Trophoblast cell (in vitro differentiated cells and primary cell): Measurements from ENCODE around the gene EHF.
"Not testable (repeated sequence)": the region's sequence is repeated elsewhere in the genome, so short reads cannot be mapped to it uniquely, and the experiment has no call there.

Source experiments
- DNase-seq, 2 donors: peaks; one replicate each; pipeline ENCODE4 v3.0.0-alpha.2; 2016
- H2AFZ ChIP-seq: 2 replicates; pipeline ENCODE4 v1.6.1; 2013; ENCODE audit warnings: low read length, moderate library complexity, mild to moderate bottlenecking; ENCODE audit not compliant: insufficient read depth, poor library complexity
- H2AK5ac ChIP-seq: 2 replicates; pipeline ENCODE4 v1.6.1; 2013; ENCODE audit warnings: mild to moderate bottlenecking, low read length
- H2BK120ac ChIP-seq: 2 replicates; pipeline ENCODE4 v1.6.1; 2013; ENCODE audit warnings: low read length, mild to moderate bottlenecking, moderate library complexity; ENCODE audit not compliant: insufficient read depth, poor library complexity
- H2BK12ac ChIP-seq: 2 replicates; pipeline ENCODE4 v1.6.1; 2013; ENCODE audit warnings: mild to moderate bottlenecking, low read length, moderate library complexity
- H2BK5ac ChIP-seq: 2 replicates; pipeline ENCODE4 v1.6.1; 2013; ENCODE audit warnings: low read length, low read depth, moderate library complexity, mild to moderate bottlenecking; ENCODE audit not compliant: poor library complexity
- H3K14ac ChIP-seq: 2 replicates; pipeline ENCODE4 v1.6.1; 2013; ENCODE audit warnings: mild to moderate bottlenecking, low read length
- H3K18ac ChIP-seq: 2 replicates; pipeline ENCODE4 v1.6.1; 2013; ENCODE audit warnings: mild to moderate bottlenecking, low read length
- H3K23ac ChIP-seq: 2 replicates; pipeline ENCODE4 v1.6.1; 2013; ENCODE audit warnings: low read length
- H3K27ac ChIP-seq: 2 replicates; pipeline ENCODE4 v1.5.1; 2013; ENCODE audit warnings: low read depth, mild to moderate bottlenecking, inconsistent platforms, low read length, moderate library complexity
- H3K27me3 ChIP-seq: 2 replicates; pipeline ENCODE4 v1.6.1; 2013; ENCODE audit warnings: inconsistent platforms, mild to moderate bottlenecking, low read length, moderate library complexity; ENCODE audit not compliant: insufficient read depth
- H3K36me3 ChIP-seq, 2 experiments: 1 replicate in 1 of 2; 2 replicates in 1 of 2; pipeline ENCODE4 v1.6.1; 2013; ENCODE audit warnings: low read length in 2 of 2, mild to moderate bottlenecking in 2 of 2, moderate library complexity in 1 of 2; ENCODE audit not compliant: insufficient read depth in 2 of 2, control insufficient read depth in 1 of 2
- H3K4ac ChIP-seq: 2 replicates; pipeline ENCODE4 v1.6.1; 2013; ENCODE audit warnings: low read depth, mild to moderate bottlenecking, low read length, moderate library complexity
- H3K4me1 ChIP-seq, 2 experiments: 1 replicate in 1 of 2; 2 replicates in 1 of 2; pipeline ENCODE4 v1.6.1; 2013; ENCODE audit warnings: low read length in 2 of 2, mild to moderate bottlenecking in 2 of 2, moderate library complexity in 1 of 2; ENCODE audit not compliant: insufficient read depth in 2 of 2, control insufficient read depth in 1 of 2
- H3K4me2 ChIP-seq: 2 replicates; pipeline ENCODE4 v1.6.1; 2013; ENCODE audit warnings: inconsistent platforms, mild to moderate bottlenecking, low read length, moderate library complexity
- H3K4me3 ChIP-seq: 2 replicates; pipeline ENCODE4 v1.5.1; 2013; ENCODE audit warnings: mild to moderate bottlenecking, low read depth, low read length, inconsistent platforms
- H3K79me1 ChIP-seq: one replicate; pipeline ENCODE4 v1.6.1; 2013; ENCODE audit warnings: low read length
- H3K79me2 ChIP-seq: 2 replicates; pipeline ENCODE4 v1.6.1; 2013; ENCODE audit warnings: low read length, mild to moderate bottlenecking; ENCODE audit not compliant: control insufficient read depth, insufficient read depth, poor library complexity
- H3K9ac ChIP-seq: 2 replicates; pipeline ENCODE4 v1.6.1; 2013; ENCODE audit warnings: mild to moderate bottlenecking, low read length
- H3K9me3 ChIP-seq: 2 replicates; pipeline ENCODE4 v1.6.1; 2013; ENCODE audit warnings: low read depth, mild to moderate bottlenecking, control low read depth, inconsistent platforms, low read length; ENCODE audit not compliant: insufficient read depth
- H4K12ac ChIP-seq: 2 replicates; pipeline ENCODE4 v1.6.1; 2013; ENCODE audit warnings: low read depth, mild to moderate bottlenecking, low read length, moderate library complexity
- H4K8ac ChIP-seq: 2 replicates; pipeline ENCODE4 v1.6.1; 2013; ENCODE audit warnings: low read depth, mild to moderate bottlenecking, low read length, moderate library complexity
- H4K91ac ChIP-seq: one replicate; pipeline ENCODE4 v1.6.1; 2013; ENCODE audit warnings: low read depth, mild to moderate bottlenecking, low read length, moderate library complexity
- WGBS: extraction: QIAGEN DNeasy Blood & Tissue Kit; methylation state at CpG from one replicate; pipeline ENCODE4 v1.1.7; 2013; ENCODE audit warnings: missing lambda C conversion rate; ENCODE audit not compliant: insufficient read length, insufficient coverage; ENCODE audit errors: extremely low coverage; 5-methylcytosine and 5-hydroxymethylcytosine counted together

The EHF gene

GRCh38 chr11:34685864-34686263, 65.0 kb downstream of the EHF start:
- no peaks in the 10 kb centered on the region for H3K27me3 ChIP-seq
- no peaks in the 10 kb centered on the region for H3K36me3 ChIP-seq
- H2BK120ac ChIP-seq: no peak overlapping the region
- H4K91ac ChIP-seq: no peak overlapping the region
- no CpG with 5 or more reads among the region's 2 CpGs for WGBS
- H3K4me2 ChIP-seq: no peak overlapping the region
- H3K79me2 ChIP-seq: no peaks in the 10 kb centered on the region
- no peak overlapping the region for H3K9ac ChIP-seq
- no peak overlapping the region for H2BK5ac ChIP-seq
- H3K4me3 ChIP-seq: no peak overlapping the region
- H2AK5ac ChIP-seq: no peak overlapping the region
- no peak overlapping the region for H4K8ac ChIP-seq
- DNase-seq: peak in 1 of 2 donors; percentile 9
- no peak overlapping the region for H3K14ac ChIP-seq
- no peak overlapping the region for H4K12ac ChIP-seq
- H3K9me3 ChIP-seq: no peaks in the 10 kb centered on the region
- no peak overlapping the region for H2BK12ac ChIP-seq
- H3K23ac ChIP-seq: no peak overlapping the region
- no peak overlapping the region for H3K27ac ChIP-seq
- H3K4ac ChIP-seq: no peak overlapping the region
- H3K79me1 ChIP-seq: no peaks in the 10 kb centered on the region
- no peak overlapping the region for H2AFZ ChIP-seq
- H3K18ac ChIP-seq: no peak overlapping the region
- peaks cover 9% of the 10 kb centered on the region in 2 experiments for H3K4me1 ChIP-seq

- H3K9ac ChIP-seq, H3K4me1 ChIP-seq, H3K4me3 ChIP-seq, H3K79me2 ChIP-seq, H3K4ac ChIP-seq, H3K4me2 ChIP-seq, H2AFZ ChIP-seq, H3K18ac ChIP-seq, H2BK12ac ChIP-seq, H3K36me3 ChIP-seq, H3K9me3 ChIP-seq, H4K91ac ChIP-seq, H4K12ac ChIP-seq, H3K27ac ChIP-seq, H2BK5ac ChIP-seq, H3K14ac ChIP-seq, H3K27me3 ChIP-seq, H3K23ac ChIP-seq, H3K79me1 ChIP-seq, DNase-seq, H2BK120ac ChIP-seq, H2AK5ac ChIP-seq, H4K8ac ChIP-seq: not testable (repeated sequence)
- WGBS: no CpG with 5 or more reads among the region's 26 CpGs
Measured at GRCh38 chr11:34692299-34692698, 71.4 kb downstream of the EHF start.

GRCh38 chr11:34696862-34697261, 76.0 kb downstream of the EHF start:
- Histone ChIP-seq H2BK5ac (no peak overlapping the region), H4K12ac (no peak overlapping the region), H2BK12ac (no peak overlapping the region), H3K9me3 (peaks cover 8% of the 10 kb centered on the region), H3K79me1 (no peaks in the 10 kb centered on the region), H3K4ac (no peak overlapping the region), H3K9ac (no peak overlapping the region), H3K4me2 (no peak overlapping the region), H3K18ac (no peak overlapping the region), H4K8ac (no peak overlapping the region), H3K4me3 (no peak overlapping the region), H3K14ac (no peak overlapping the region), H3K23ac (no peak overlapping the region), H3K79me2 (no peaks in the 10 kb centered on the region), H2AFZ (no peak overlapping the region), H3K27ac (no peak overlapping the region), H3K27me3 (no peaks in the 10 kb centered on the region), H2BK120ac (no peak overlapping the region), H2AK5ac (no peak overlapping the region), H3K4me1 (no peaks in the 10 kb centered on the region), H4K91ac (no peak overlapping the region), H3K36me3 (peaks cover 0 to 6% of the 10 kb centered on the region in 2 experiments)
- no peak for DNase-seq

- no peak overlapping the region for H4K91ac ChIP-seq
- no peak overlapping the region for H2BK12ac ChIP-seq
- no peak for DNase-seq
- H3K23ac ChIP-seq: no peak overlapping the region
- H3K27ac ChIP-seq: no peak overlapping the region
- no peak overlapping the region for H4K8ac ChIP-seq
- no peak overlapping the region for H3K4me3 ChIP-seq
- H3K4me1 ChIP-seq: no peaks in the 10 kb centered on the region
- no peak overlapping the region for H2AK5ac ChIP-seq
- H2BK120ac ChIP-seq: no peak overlapping the region
- H3K9ac ChIP-seq: no peak overlapping the region
- H3K18ac ChIP-seq: no peak overlapping the region
- no CpG with 5 or more reads among the region's 2 CpGs for WGBS
- H3K79me2 ChIP-seq: no peaks in the 10 kb centered on the region
- no peak overlapping the region for H2AFZ ChIP-seq
- no peak overlapping the region for H3K4ac ChIP-seq
- H3K27me3 ChIP-seq: no peaks in the 10 kb centered on the region
- H3K79me1 ChIP-seq: no peaks in the 10 kb centered on the region
- H3K36me3 ChIP-seq: peaks cover 7 to 10% of the 10 kb centered on the region in 2 experiments
- peaks cover 5% of the 10 kb centered on the region for H3K9me3 ChIP-seq
- H2BK5ac ChIP-seq: no peak overlapping the region
- no peak overlapping the region for H3K4me2 ChIP-seq
- no peak overlapping the region for H3K14ac ChIP-seq
- H4K12ac ChIP-seq: no peak overlapping the region
Measured at GRCh38 chr11:34706709-34707461, 86.0 kb downstream of the EHF start.
